Fibroblast of skin of scalp (primary cell): ENCODE results near the gene RELN.

Experiments
- DNase-seq: peaks from one replicate; pipeline ENCODE4 v3.0.0-alpha.2; 2013

RELN gene

DNA sequence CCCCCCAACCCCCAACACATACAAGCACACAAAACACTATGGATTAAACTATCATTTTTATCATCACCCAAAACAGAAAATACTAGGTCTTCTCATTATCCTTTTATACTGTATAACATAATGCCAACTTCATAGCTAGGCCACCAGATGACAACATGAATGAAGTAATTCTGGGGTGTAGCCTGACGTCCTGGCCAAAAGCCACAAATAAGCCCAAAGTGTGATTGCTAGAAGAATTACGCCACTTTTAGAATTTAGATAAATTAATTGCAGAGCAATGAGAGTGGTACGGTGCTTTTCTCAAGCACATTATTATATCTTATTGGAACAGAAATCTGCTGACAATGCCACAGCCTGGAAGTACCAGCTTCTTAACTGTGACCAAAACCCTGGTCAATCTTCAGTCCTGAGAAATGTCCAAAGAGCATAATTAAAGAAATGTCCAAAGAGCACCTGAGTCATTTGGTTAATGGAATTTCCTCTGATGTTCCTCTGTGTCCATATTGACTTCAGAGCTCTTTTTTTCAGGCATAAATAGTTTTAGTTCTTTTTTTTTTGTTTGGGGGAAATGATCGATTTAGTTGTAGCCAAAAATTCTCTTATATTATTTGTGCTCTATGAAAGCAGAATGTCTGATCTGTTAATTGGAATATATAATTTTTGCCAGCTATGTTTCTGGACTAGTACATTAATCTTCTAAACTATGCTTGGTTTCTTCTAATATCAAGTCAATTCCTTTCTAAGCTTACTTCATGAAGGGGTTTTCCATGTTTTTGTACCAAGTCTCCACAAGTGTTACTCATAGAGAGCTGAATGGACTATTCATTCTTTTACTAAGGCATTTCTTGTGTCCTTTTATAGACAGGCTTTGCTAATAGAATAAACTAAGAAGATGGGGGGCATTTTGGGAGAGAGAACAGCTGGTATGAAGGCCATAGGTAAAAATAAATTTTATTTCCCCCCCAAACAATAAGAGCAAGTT, 310.0 kb downstream of the RELN start:
- peak; percentile 15 for DNase-seq

GRCh38 chr7:103668279-103668941, 321.0 kb downstream of the RELN start:
- no peak for DNase-seq

DNA sequence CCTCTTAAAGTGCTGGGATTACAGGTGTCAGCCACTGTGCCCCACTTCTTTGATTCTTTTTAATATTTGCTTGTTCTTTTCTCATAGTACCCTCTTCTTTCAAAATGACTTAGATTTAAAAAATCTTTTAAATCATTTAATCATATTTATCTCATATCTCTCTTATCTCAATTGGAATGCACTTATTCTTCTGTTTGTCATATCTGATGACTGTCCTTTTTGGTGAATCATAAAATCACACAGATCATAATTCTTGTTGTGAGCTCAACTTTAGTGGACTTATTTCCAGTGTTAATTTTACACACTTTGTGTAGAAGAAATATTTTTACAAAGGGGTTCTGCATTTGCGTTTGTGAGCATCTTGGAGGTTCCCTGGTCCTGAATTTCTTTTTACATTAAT, 323.1 kb downstream of the RELN start:
- DNase-seq, result no peak

DNA sequence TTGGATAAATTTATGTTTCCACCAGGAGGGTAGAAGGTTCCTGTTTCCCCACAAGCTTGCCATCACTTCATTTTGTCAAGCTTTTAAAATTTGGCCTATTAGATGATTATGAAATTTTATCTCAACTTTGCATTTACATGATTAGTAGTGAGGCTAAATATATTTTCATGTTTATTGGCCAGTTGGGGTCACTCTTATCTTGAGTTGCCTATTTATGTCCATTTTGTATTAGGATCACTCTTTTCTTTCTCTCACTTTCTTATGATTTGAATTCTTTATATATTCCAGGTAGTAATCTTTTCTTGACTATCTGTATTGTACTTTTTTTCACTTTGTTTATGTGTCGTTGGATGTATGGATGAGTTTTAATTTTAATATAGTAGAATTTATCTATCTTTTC, 324.9 kb downstream of the RELN start:
- DNase-seq, result no peak

DNA sequence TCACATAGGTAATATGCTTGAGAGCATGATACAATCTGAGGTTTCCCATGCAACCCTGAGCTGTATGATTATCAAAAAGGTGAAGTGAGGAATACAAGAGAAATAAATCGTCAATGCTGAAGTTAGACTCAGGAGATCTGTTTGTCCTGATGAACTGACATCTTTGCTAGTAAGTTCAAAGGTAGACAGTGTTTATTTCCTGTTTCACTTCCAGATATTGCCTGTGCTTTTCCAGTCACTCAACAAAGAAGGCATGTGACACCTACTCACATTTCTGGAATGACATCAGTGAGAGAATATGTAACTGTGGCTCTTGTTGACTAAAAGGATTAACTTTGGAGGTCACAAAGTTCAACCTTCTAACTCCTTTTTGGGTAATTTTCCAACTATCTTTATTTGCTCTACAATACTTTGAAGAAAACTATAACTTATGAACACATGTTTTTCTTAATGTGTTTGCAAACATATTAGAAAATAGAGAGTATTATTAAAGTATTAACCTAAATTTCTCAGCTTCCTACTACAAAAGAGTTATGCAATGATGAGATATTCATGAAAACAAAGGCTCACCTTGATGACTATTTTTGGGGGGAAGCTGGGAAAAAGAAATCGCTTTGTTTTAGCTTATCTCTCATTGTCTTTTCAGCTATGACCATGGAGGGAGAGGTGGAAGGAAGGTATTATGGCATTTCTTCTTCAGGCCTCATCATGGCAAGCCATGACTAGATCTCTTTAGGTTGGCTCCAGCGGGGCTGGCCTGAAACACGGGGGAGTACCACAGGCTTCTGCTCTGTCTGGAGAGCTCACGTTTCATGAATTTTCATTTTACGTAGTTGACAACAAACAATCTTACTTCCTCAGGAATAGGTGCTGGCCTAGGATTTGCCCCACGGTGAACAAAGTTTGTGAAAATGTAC, 328.7 kb downstream of the RELN start:
- peak; percentile 51 for DNase-seq

DNA sequence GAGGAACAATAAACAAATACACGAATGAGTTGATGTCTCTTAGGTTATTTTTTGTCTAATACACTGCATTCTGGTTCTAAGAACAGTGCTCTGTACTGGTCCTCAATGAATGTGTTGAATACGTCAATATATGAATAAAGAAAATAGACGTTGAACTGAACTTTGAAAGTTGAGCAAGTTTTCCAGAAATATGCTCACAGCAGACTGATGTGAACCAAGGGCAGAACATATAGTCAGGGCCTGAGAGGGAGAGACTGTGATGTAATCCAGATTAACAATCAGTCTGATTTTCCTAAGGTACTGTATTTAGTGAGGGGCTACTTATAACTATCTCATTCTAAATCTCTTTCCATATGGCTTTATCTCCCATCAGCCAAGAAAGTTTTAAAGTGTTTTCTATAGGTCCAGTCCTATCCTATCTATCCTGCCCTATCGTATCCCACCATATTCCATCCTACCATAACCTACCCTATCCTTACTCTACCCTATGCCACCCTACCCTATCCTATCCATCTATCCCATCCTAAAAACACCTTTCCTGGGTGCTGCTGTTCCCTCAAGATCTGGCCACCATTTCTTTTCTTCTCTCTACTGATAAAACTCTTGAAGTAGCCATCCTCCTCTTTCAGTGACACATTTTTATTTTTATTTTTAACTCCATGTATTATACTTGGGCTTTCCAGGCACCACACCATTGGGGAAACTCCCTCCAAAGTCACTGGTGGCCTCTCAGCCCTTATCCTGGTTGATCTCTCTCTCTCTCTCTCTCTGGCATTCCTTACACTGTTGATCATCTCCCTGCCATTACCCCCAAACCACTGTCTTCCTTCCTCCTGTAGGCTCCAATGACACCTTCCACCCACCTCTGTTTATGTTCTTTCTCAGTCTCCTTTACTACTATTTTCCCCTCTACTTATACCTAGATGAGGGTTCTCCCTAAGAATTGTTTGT, 331.1 kb downstream of the RELN start:
- no peak for DNase-seq

DNA sequence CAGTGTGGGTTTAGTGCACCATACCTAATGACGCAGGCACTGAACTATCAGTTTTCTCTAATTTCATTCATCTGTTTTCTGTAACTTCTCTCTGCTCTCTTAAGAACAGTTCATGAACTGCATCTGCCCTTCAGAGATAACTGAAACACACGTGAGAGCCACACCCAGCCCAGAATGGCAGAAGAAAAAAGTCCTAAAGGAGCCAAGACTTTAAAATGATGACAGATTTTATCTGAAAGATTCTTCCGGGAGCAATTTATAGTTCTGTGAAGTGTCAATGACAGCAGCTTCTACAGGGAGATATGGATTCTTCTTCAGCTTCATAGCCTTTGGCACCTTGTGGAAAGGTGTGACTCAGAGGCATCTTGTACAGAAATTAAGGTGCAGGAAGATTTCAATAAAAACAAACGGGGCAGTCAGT, 332.0 kb downstream of the RELN start:
- no peak for DNase-seq

DNA sequence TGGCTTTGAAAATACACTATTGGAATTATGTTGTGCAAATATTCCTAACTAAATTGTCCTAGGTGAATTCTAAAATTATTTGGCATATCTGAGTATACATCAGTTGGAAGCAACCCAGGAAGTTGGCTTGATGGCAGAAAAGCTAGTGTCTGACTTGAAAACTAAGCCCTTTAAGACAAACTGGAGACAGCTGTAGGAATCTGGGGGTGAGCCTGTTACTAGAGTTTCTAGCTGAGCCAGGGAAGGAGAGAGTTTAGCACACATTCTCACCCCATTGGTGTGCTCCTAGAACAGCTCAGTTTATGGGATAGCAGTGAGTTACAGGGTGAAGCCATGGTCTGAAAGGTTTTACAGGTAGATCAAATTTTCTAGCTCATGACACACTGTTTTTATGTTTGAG, 333.2 kb downstream of the RELN start:
- DNase-seq, result no peak

- no peak for DNase-seq
Measured at GRCh38 chr7:103651593-103652377, 337.7 kb downstream of the RELN start.

- no peak for DNase-seq
Measured at GRCh38 chr7:103649052-103649451, 340.4 kb downstream of the RELN start.

GRCh38 chr7:103648135-103648534, 341.3 kb downstream of the RELN start:
- no peak for DNase-seq

DNA sequence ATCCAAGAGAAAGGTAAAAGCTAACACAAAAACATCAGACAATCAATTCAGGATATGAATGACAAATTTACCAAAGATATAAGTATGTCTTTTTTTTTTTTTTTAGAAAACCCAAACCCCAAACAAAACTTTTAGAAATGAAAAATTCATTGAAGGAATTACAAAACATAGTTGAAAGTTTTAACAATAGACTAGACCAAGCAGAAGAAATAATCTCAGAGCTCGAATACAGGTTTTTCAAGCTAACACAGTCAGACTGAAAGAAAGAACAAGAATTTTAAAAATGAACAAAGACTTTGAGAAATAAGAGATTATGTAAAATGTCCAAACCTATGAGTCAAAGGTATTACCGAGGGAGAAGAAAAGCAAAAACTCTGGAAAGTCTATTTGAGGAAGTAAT, 345.1 kb downstream of the RELN start:
- DNase-seq, result no peak

- DNase-seq, result peak; percentile 84
Measured at GRCh38 chr7:103640031-103640779, 349.3 kb downstream of the RELN start.

- DNase-seq, result peak; percentile 52
Measured at GRCh38 chr7:103637726-103638125, 351.7 kb downstream of the RELN start.

DNA sequence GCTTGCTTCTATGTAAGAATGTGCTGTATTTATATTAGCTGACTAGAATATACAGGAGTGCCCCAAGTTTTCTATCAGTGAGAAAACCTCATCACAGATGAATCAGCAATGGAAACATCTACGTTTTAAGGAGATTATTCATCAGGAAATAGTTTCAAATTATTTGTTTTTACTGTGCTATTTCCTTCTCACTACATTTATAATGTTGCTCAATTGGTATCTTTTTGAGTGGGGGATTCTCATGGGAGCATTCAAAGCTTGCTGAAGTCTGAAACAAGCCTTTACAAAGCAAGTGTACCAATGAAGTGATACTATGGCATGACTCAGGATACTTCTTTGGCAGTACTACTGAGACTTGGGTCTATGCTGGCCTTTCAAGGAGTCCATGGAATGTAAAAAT, 352.4 kb downstream of the RELN start:
- DNase-seq, result peak; percentile 96

GRCh38 chr7:103636153-103636552, 353.3 kb downstream of the RELN start:
- DNase-seq, result peak; percentile 42

GRCh38 chr7:103632972-103633371, 356.5 kb downstream of the RELN start:
- DNase-seq, result peak; percentile 72

DNA sequence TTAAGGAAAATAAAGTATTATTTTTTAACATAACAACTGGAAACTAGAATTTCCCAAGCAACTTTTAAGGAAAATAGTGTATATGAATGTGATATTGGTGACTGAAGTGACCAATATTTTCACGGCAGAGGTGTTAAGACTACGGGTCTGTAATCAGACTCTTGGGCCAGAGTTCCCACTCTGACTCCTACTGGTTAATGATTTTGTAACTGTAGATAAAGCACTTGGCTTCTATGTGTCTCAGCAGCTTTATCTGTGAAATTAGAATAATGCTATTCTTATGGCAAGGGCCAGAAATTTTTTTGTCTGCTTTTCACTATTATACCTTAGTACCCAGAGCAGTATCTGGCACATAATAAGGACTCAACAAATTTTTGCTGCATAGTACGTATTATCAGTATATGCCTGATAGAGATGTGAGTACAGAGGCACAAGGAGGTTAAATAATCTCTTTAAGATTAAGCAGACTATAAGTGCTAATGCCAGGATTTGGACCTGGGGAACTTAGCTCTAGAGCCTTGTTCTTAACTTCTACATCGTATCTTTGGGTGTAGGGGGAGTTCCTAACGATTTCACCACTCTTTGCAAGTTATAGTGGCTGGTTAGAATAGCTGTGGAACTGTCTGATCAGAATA, 357.3 kb downstream of the RELN start:
- no peak for DNase-seq

GRCh38 chr7:103630318-103630717, 359.1 kb downstream of the RELN start:
- DNase-seq, result peak; percentile 43
